Stimulated activated CD4-positive, alpha-beta T cell treated with anti-CD3 and anti-CD28 coated beads, Interleukin-12 subunit alpha, Interleukin-12 subunit beta, amount 100 ng/mL, for 48 hours (primary cell): ENCODE measurements around the gene OR10P1.

Experiments
- DNase-seq, 3 donors: peaks; one replicate each; pipeline ENCODE4 v3.0.0-alpha.2; 2020; ENCODE audit warnings: low read depth in 2 of 3, low spot score in 1 of 3

Gene OR10P1

GRCh38 chr12:55683676-55684075 lies 47.0 kb downstream of the OR10P1 start:
- no peak for DNase-seq

DNA sequence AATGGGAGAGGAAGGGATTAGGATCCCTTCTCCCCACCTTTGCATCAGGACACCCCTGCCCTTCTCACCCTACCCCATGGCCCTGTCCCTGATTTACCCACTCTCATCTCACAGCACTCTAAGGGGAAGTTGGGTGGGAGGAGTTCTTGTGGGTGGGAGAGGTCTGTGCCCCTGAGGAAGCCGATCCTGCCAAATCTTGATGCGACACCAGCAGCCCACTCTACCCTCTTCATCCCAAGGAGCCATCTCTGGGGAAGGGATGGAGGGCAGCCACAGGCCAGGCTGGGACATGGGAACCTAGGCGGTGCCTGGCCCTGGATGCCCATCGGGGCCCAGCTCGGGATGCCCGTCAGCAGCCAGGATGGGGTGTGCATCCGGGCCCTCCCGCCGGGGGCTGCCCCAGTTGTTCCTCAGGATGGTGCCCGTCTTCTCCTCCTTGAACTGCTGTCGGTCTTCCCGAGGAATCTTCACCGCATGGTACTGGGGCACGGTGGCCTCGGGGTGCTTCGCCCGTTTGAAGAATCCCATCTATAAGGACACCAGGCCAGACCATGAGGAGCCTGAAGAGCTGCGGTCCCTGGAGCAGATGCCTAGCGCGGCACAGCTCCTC lies 48.2 kb downstream of the OR10P1 start:
- no peak for DNase-seq

- DNase-seq: no peak
These were observed 49.0 kb downstream of the OR10P1 start for GRCh38 chr12:55685671-55686070.

DNA sequence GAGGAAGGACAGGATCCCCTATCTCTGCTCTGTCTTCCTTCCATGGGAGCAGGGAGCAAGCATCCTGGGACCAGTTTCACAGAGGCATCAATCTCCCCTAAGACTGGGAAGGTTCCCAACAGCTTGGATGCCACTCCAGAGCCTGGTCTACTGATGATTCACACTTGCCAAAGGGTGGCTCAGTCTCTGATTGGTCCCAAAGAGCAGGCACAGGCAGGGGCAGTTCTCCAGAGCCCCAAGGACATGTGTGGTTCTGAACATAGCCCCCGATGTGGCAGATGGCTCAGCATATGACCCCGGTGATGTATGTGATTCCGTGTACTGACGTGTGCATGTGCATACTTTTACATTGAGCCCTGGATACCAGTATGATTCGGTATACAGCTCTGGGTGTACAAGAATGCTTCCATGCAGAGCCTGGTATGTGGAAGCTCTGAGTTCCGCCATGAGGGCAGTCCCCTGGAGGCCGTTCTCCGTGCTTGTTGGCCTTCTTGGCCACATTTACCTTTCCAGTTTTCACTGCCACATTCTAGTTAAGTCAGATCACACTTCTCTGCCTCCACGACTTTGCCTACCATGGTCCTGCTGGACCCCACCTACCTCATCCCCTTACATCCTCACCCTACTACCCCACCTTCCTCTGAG lies 49.8 kb downstream of the OR10P1 start:
- DNase-seq: no peak
